CD14-positive monocyte (primary cell): ENCODE measurements around the gene LDB3. TPM values are rescaled to one million over a fixed set of nuclear protein-coding genes. Genes with fewer than 3 reads are reported as not detected.

Experiments
- DNase-seq, 3 donors: peaks; one replicate each; pipeline ENCODE4 v3.0.0-alpha.2; 2011 to 2022
- H2AFZ ChIP-seq: 2 replicates; pipeline ENCODE4 v1.6.0; 2012; ENCODE audit warnings: mild to moderate bottlenecking, low read depth, low read length, inconsistent platforms; ENCODE audit not compliant: insufficient read depth, poor library complexity, severe bottlenecking
- H3K27ac ChIP-seq, 2 donors: 1 replicate in 1 of 2; 2 replicates in 1 of 2; pipeline ENCODE4 v1.5.1; 2012 to 2013; ENCODE audit warnings: low read length in 2 of 2, control low read depth in 1 of 2, inconsistent platforms in 1 of 2, low read depth in 1 of 2, mild to moderate bottlenecking in 1 of 2
- H3K27me3 ChIP-seq, 2 donors: one replicate each; pipeline versions ENCODE4 v1.6.0 to v1.6.1; 2011 to 2013; ENCODE audit warnings: low read length in 2 of 2; ENCODE audit not compliant: control insufficient read depth in 2 of 2, insufficient read depth in 2 of 2
- H3K36me3 ChIP-seq, 2 donors: replicated peaks in 1 of 2; 1 replicate in 1 of 2; 2 replicates in 1 of 2; pipeline versions ENCODE4 v1.5.1 to v1.6.1; 2012 to 2013; ENCODE audit warnings: low read length in 2 of 2, control low read depth in 1 of 2, inconsistent platforms in 1 of 2, mild to moderate bottlenecking in 1 of 2; ENCODE audit not compliant: insufficient read depth in 2 of 2, control insufficient read depth in 1 of 2
- H3K4me1 ChIP-seq, 2 donors: 1 replicate in 1 of 2; 2 replicates in 1 of 2; pipeline versions ENCODE4 v1.5.1 to v1.6.1; 2012 to 2013; ENCODE audit warnings: low read length in 2 of 2, control low read depth in 1 of 2, inconsistent platforms in 1 of 2, mild to moderate bottlenecking in 1 of 2, moderate library complexity in 1 of 2; ENCODE audit not compliant: insufficient read depth in 2 of 2, control insufficient read depth in 1 of 2
- H3K4me2 ChIP-seq: replicated peaks from 2 replicates; pipeline ENCODE3; 2012; ENCODE audit warnings: low read length, moderate library complexity, mild to moderate bottlenecking; ENCODE audit not compliant: poor library complexity, severe bottlenecking; ENCODE audit errors: extremely low read depth
- H3K4me3 ChIP-seq, 3 experiments: fragments of 200-600 bp in 1 of 3; sonication (generic) in 1 of 3; replicated peaks in 1 of 3; 1 replicate in 2 of 3; 2 replicates in 1 of 3; pipeline ENCODE4 v1.5.1; 2011 to 2013; ENCODE audit warnings: low read length in 3 of 3, mild to moderate bottlenecking in 3 of 3, control low read depth in 2 of 3, low read depth in 2 of 3, inconsistent platforms in 1 of 3, moderate library complexity in 1 of 3
- H3K79me2 ChIP-seq: 2 replicates; pipeline ENCODE4 v1.6.0; 2012; ENCODE audit warnings: mild to moderate bottlenecking, control low read depth, inconsistent platforms, low read length, moderate library complexity; ENCODE audit not compliant: insufficient read depth
- H3K9ac ChIP-seq: 2 replicates; pipeline ENCODE4 v1.6.0; 2017; ENCODE audit warnings: low read length, mild to moderate bottlenecking; ENCODE audit not compliant: insufficient read depth, poor library complexity, severe bottlenecking
- H3K9me3 ChIP-seq, 2 donors: replicated peaks in 1 of 2; 1 replicate in 1 of 2; 2 replicates in 1 of 2; pipeline versions ENCODE4 v1.5.1 to v1.6.1; 2012 to 2013; ENCODE audit warnings: low read length in 2 of 2, control low read depth in 1 of 2; ENCODE audit not compliant: control insufficient read depth in 1 of 2, insufficient read depth in 1 of 2
- H4K20me1 ChIP-seq: 2 replicates; pipeline ENCODE4 v1.6.0; 2012; ENCODE audit warnings: mild to moderate bottlenecking, low read length, control low read depth, moderate library complexity; ENCODE audit not compliant: insufficient read depth
- H3K27ac Mint-ChIP-seq, 7 donors: one replicate each; pipeline ENCODE4 v1.8.0; 2020; ENCODE audit warnings: mild to moderate bottlenecking in 7 of 7, mixed read lengths in 7 of 7, moderate library complexity in 6 of 7, inconsistent platforms in 2 of 7
- H3K27me3 Mint-ChIP-seq, 3 donors: one replicate each; pipeline ENCODE4 v1.8.0; 2021 to 2022; ENCODE audit warnings: low read depth in 3 of 3, mild to moderate bottlenecking in 3 of 3, mixed read lengths in 3 of 3, moderate library complexity in 3 of 3, inconsistent platforms in 1 of 3
- H3K36me3 Mint-ChIP-seq, 2 donors: one replicate each; pipeline ENCODE4 v1.8.0; 2020; ENCODE audit warnings: mixed read lengths in 2 of 2, inconsistent platforms in 1 of 2, mild to moderate bottlenecking in 1 of 2
- H3K4me1 Mint-ChIP-seq: one replicate; pipeline ENCODE4 v1.8.0; 2020; ENCODE audit warnings: mild to moderate bottlenecking, mixed read lengths
- H3K4me3 Mint-ChIP-seq, 2 donors: one replicate each; pipeline ENCODE4 v1.8.0; 2020; ENCODE audit warnings: mild to moderate bottlenecking in 2 of 2, mixed read lengths in 2 of 2, moderate library complexity in 1 of 2
- H3K9me3 Mint-ChIP-seq, 7 donors: one replicate each; pipeline ENCODE4 v1.8.0; 2020 to 2022; ENCODE audit warnings: mixed read lengths in 7 of 7, mild to moderate bottlenecking in 6 of 7, moderate library complexity in 6 of 7, inconsistent platforms in 2 of 7
- CTCF ChIP-seq: fragments of 200-600 bp; IDR thresholded peaks from one replicate; pipeline ENCODE4 v1.8.0; 2022; ENCODE audit warnings: antibody characterized with exemption, mild to moderate bottlenecking
- WGBS: methylation state at CpG from one replicate; pipeline ENCODE4 v1.1.5; 2013; ENCODE audit warnings: missing lambda C conversion rate; ENCODE audit not compliant: insufficient coverage; 5-methylcytosine and 5-hydroxymethylcytosine counted together
- intact Hi-C, 2 donors: fragments of 100-400 bp; cut with micrococcal nuclease; formaldehyde crosslinking; loops; one replicate each; pipeline versions ENCODE4 v1.15.0 to v1.15.1; 2023
- polyA plus RNA-seq, 3 donors: library from polyadenylated mRNA; depleted of rRNA in 1 of 3; unstranded in 2 of 3; stranded (reverse) in 1 of 3; fragments of 300-500 nt in 2 of 3; fragments of >200 nt in 1 of 3; fragmentation: Illumina TruSeq in 2 of 3; gene quantifications; 1 replicate in 2 of 3; 2 replicates in 1 of 3; pipeline ENCODE4 v1.2.3, GENCODE V29; 2012 to 2021

LDB3 gene
- polyA plus RNA-seq, 3 donors, result not detected

GRCh38 chr10:86730227-86730626 lies 61.9 kb downstream of the LDB3 start:
- no peak overlapping the region for H3K27ac Mint-ChIP-seq
- H3K9me3 Mint-ChIP-seq, result no peaks in the 10 kb centered on the region
- Histone ChIP-seq H2AFZ (no peak overlapping the region), H4K20me1 (no peaks in the 10 kb centered on the region), H3K27me3 (peaks cover 0 to 2% of the 10 kb centered on the region in 2 donors), H3K9ac (no peak overlapping the region), H3K4me3 (no peak overlapping the region), H3K9me3 (no peaks in the 10 kb centered on the region), H3K27ac (no peak overlapping the region), H3K4me2 (no peak overlapping the region), H3K36me3 (no peaks in the 10 kb centered on the region), H3K4me1 (no peaks in the 10 kb centered on the region), H3K79me2 (no peaks in the 10 kb centered on the region)
- no peaks in the 10 kb centered on the region for H3K36me3 Mint-ChIP-seq
- intact Hi-C loops, result no loop called here
- no peak for DNase-seq
- TF ChIP-seq CTCF, result no peak
- H3K4me3 Mint-ChIP-seq, result no peak overlapping the region
- H3K4me1 Mint-ChIP-seq, result no peaks in the 10 kb centered on the region
- peaks cover 0 to 16% (median 4%) of the 10 kb centered on the region in 3 donors for H3K27me3 Mint-ChIP-seq
- 100% methylated on average over 1 of the region's 1 CpG for WGBS

GRCh38 chr10:86732771-86733170 lies 64.5 kb downstream of the LDB3 start:
- H3K27me3 Mint-ChIP-seq, result peaks cover 0 to 13% (median 2%) of the 10 kb centered on the region in 3 donors
- H3K27ac Mint-ChIP-seq, result no peak overlapping the region
- Histone ChIP-seq H3K27me3 (no peaks in the 10 kb centered on the region), H3K4me3 (no peak overlapping the region), H3K27ac (no peak overlapping the region), H3K4me2 (no peak overlapping the region), H4K20me1 (no peaks in the 10 kb centered on the region), H3K9ac (no peak overlapping the region), H3K79me2 (no peaks in the 10 kb centered on the region), H3K4me1 (no peaks in the 10 kb centered on the region), H3K36me3 (no peaks in the 10 kb centered on the region), H2AFZ (no peak overlapping the region), H3K9me3 (no peaks in the 10 kb centered on the region)
- 96% methylated on average over 13 of the region's 13 CpGs for whole genome bisulfite sequencing
- intact Hi-C loops, result no loop called here
- no peaks in the 10 kb centered on the region for H3K4me1 Mint-ChIP-seq
- no peak for DNase-seq
- no peaks in the 10 kb centered on the region for H3K36me3 Mint-ChIP-seq
- H3K9me3 Mint-ChIP-seq, result no peaks in the 10 kb centered on the region
- TF ChIP-seq CTCF, result no peak
- H3K4me3 Mint-ChIP-seq, result no peak overlapping the region
